ENCODE measurements around the gene PCNX3. TPM values are rescaled to one million over a fixed set of nuclear protein-coding genes. Genes with fewer than 3 reads are reported as not detected.

PCNX3 gene
- total RNA-seq, 1 donor from 2014 or later = 59.5 TPM

GRCh38 chr11:65599955-65600246 is 15.7 kb upstream of the PCNX3 start:
- Mint-ChIP-seq H3K27ac (no peak overlapping the region), H3K4me1 (ENCODE audit: low read depth) (no peaks in the 10 kb centered on the region), H3K4me3 (ENCODE audit: low read depth) (no peak overlapping the region), H3K9me3 (ENCODE audit: low read depth) (no peaks in the 10 kb centered on the region), H3K36me3 (ENCODE audit: insufficient read depth) (peaks cover 9% of the 10 kb centered on the region), H3K27me3 (peaks cover 3% of the 10 kb centered on the region)
- DNase-seq (ENCODE audit: low spot score, unreplicated experiment) = no peak
- TF ChIP-seq CTCF (IDR thresholded peaks at IDR 0.05; ENCODE audit: unreplicated experiment) = no peak

GRCh38 chr11:65604258-65604657 is 11.3 kb upstream of the PCNX3 start:
- Mint-ChIP-seq H3K4me1 (ENCODE audit: low read depth) (no peaks in the 10 kb centered on the region), H3K27ac (no peak overlapping the region), H3K36me3 (ENCODE audit: insufficient read depth) (peaks cover 23% of the 10 kb centered on the region), H3K9me3 (ENCODE audit: low read depth) (no peaks in the 10 kb centered on the region), H3K4me3 (ENCODE audit: low read depth) (no peak overlapping the region), H3K27me3 (no peaks in the 10 kb centered on the region)
- no peak for DNase-seq (ENCODE audit: low spot score, unreplicated experiment)
- no peak for TF ChIP-seq CTCF (IDR thresholded peaks at IDR 0.05; ENCODE audit: unreplicated experiment)

- TF ChIP-seq CTCF (IDR thresholded peaks at IDR 0.05; ENCODE audit: unreplicated experiment) = no peak
- H3K9me3 Mint-ChIP-seq (ENCODE audit: low read depth) = no peaks in the 10 kb centered on the region
- H3K36me3 Mint-ChIP-seq (ENCODE audit: insufficient read depth) = peaks cover 28% of the 10 kb centered on the region
- H3K27me3 Mint-ChIP-seq = no peaks in the 10 kb centered on the region
- peaks cover 2% of the 10 kb centered on the region for H3K4me1 Mint-ChIP-seq (ENCODE audit: low read depth)
- peak; percentile 67 for DNase-seq (ENCODE audit: low spot score, unreplicated experiment)
- no peak overlapping the region for H3K27ac Mint-ChIP-seq
- H3K4me3 Mint-ChIP-seq (ENCODE audit: low read depth) = peak overlapping the region; percentile 16
Observed at GRCh38 chr11:65606876-65607613, 8.5 kb upstream of the PCNX3 start.

- Mint-ChIP-seq H3K9me3 (ENCODE audit: low read depth) (no peaks in the 10 kb centered on the region), H3K36me3 (ENCODE audit: insufficient read depth) (peaks cover 28% of the 10 kb centered on the region), H3K27ac (no peak overlapping the region), H3K27me3 (no peaks in the 10 kb centered on the region), H3K4me1 (ENCODE audit: low read depth) (peaks cover 6% of the 10 kb centered on the region), H3K4me3 (ENCODE audit: low read depth) (no peak overlapping the region)
- TF ChIP-seq CTCF (IDR thresholded peaks at IDR 0.05; ENCODE audit: unreplicated experiment) = no peak
- DNase-seq (ENCODE audit: low spot score, unreplicated experiment) = no peak
Observed at GRCh38 chr11:65607614-65608426, 7.8 kb upstream of the PCNX3 start.

GRCh38 chr11:65609229-65609628 is 6.3 kb upstream of the PCNX3 start:
- peaks cover 24% of the 10 kb centered on the region for H3K36me3 Mint-ChIP-seq (ENCODE audit: insufficient read depth)
- H3K4me1 Mint-ChIP-seq (ENCODE audit: low read depth) = peaks cover 9% of the 10 kb centered on the region
- no peaks in the 10 kb centered on the region for H3K27me3 Mint-ChIP-seq
- TF ChIP-seq CTCF (IDR thresholded peaks at IDR 0.05; ENCODE audit: unreplicated experiment) = no peak
- peak overlapping the region; percentile 8 for H3K27ac Mint-ChIP-seq
- H3K9me3 Mint-ChIP-seq (ENCODE audit: low read depth) = no peaks in the 10 kb centered on the region
- no peak for DNase-seq (ENCODE audit: low spot score, unreplicated experiment)
- no peak overlapping the region for H3K4me3 Mint-ChIP-seq (ENCODE audit: low read depth)
